Uterus (tissue), 4 donors: ENCODE data around the gene ARFGEF3. TPM values are rescaled to one million over a fixed set of nuclear protein-coding genes. Genes with fewer than 3 reads are reported as not detected.

Source experiments
- DNase-seq, 2 donors: peaks; one replicate each; pipeline ENCODE4 v3.0.0-alpha.2; 2019 to 2020
- H3K27ac ChIP-seq, 2 donors: fragments of 200-600 bp; sonication (generic); 1 replicate in 1 of 2; 2 replicates in 1 of 2; pipeline ENCODE4 v1.5.1; 2016 to 2018
- H3K27me3 ChIP-seq, 2 donors: fragments of 200-600 bp; sonication (generic); one replicate each; pipeline ENCODE4 v1.5.1; 2018 to 2019; ENCODE audit warnings: control low read depth in 1 of 2
- H3K36me3 ChIP-seq, 2 donors: fragments of 200-600 bp; sonication (generic); one replicate each; pipeline ENCODE4 v1.5.1; 2019; ENCODE audit warnings: control low read depth in 1 of 2
- H3K4me1 ChIP-seq, 2 donors: fragments of 200-600 bp; sonication (generic); one replicate each; pipeline ENCODE4 v1.5.1; 2018 to 2019; ENCODE audit warnings: control low read depth in 1 of 2
- H3K4me3 ChIP-seq, 2 donors: fragments of 200-600 bp; sonication (generic); 1 replicate in 1 of 2; 2 replicates in 1 of 2; pipeline ENCODE4 v1.5.1; 2018 to 2019; ENCODE audit warnings: mild to moderate bottlenecking in 1 of 2
- H3K9me3 ChIP-seq, 2 donors: fragments of 200-600 bp; sonication (generic); one replicate each; pipeline ENCODE4 v1.5.1; 2019; ENCODE audit warnings: control low read depth in 1 of 2
- CTCF ChIP-seq, 4 experiments: fragments of 200-600 bp in 2 of 4; fragments of 450-650 bp in 2 of 4; sonication (generic) in 2 of 4; IDR thresholded peaks; one replicate each; pipeline ENCODE4 v1.5.1; 2016 to 2019; ENCODE audit warnings: antibody characterized with exemption in 4 of 4, mild to moderate bottlenecking in 2 of 4, moderate library complexity in 1 of 4
- POLR2A ChIP-seq, 2 donors: fragments of 450-650 bp; IDR thresholded peaks; one replicate each; pipeline ENCODE4 v1.6.1; 2016; ENCODE audit warnings: antibody characterized with exemption in 2 of 2, mild to moderate bottlenecking in 1 of 2, moderate library complexity in 1 of 2
- intact Hi-C: fragments of 100-400 bp; cut with DNase I; formaldehyde crosslinking; loops from one replicate; pipeline ENCODE4 v1.15.1; 2023; ENCODE audit warnings: low total_unique reads
- total RNA-seq, 4 donors: library from RNA; depleted of rRNA in 3 of 4; stranded (reverse); fragments of >200 nt in 3 of 4; gene quantifications; one replicate each; pipeline versions ENCODE4 v1.1.0 to v1.2.4, GENCODE V29; 2014 to 2023
- donor health status: DM: yes; HTN: yes; CAD: no.

The ARFGEF3 gene
- total RNA-seq, 4 donors from 2014 or later, result 0.88 to 5.8 (median 2.4) TPM

GRCh38 chr6:138321934-138322333, 160.2 kb downstream of the ARFGEF3 start:
- H3K27me3 ChIP-seq, result no peaks in the 10 kb centered on the region
- no peaks in the 10 kb centered on the region for H3K9me3 ChIP-seq
- TF ChIP-seq POLR2A (IDR thresholded peaks at IDR 0.05), result no peak
- TF ChIP-seq CTCF (IDR thresholded peaks at IDR 0.05), result no peak
- no peak overlapping the region for H3K27ac ChIP-seq
- H3K4me3 ChIP-seq, result no peak overlapping the region
- intact Hi-C loops, result no loop called here
- H3K4me1 ChIP-seq, result no peaks in the 10 kb centered on the region
- H3K36me3 ChIP-seq, result no peaks in the 10 kb centered on the region
- no peak for DNase-seq

- H3K9me3 ChIP-seq, result no peaks in the 10 kb centered on the region
- no peaks in the 10 kb centered on the region for H3K27me3 ChIP-seq
- TF ChIP-seq CTCF (IDR thresholded peaks at IDR 0.05), result no peak
- TF ChIP-seq POLR2A (IDR thresholded peaks at IDR 0.05), result no peak
- no peaks in the 10 kb centered on the region for H3K4me1 ChIP-seq
- no peak for DNase-seq
- no peaks in the 10 kb centered on the region for H3K36me3 ChIP-seq
- no peak overlapping the region for H3K4me3 ChIP-seq
- intact Hi-C loops, result no loop called here
- no peak overlapping the region for H3K27ac ChIP-seq
These were observed 162.1 kb downstream of the ARFGEF3 start for GRCh38 chr6:138323821-138324220.

- no peak for DNase-seq
- H3K36me3 ChIP-seq, result no peaks in the 10 kb centered on the region
- no peak overlapping the region for H3K4me3 ChIP-seq
- TF ChIP-seq POLR2A (IDR thresholded peaks at IDR 0.05), result no peak
- TF ChIP-seq CTCF (IDR thresholded peaks at IDR 0.05), result no peak
- intact Hi-C loops, result no loop called here
- no peaks in the 10 kb centered on the region for H3K27me3 ChIP-seq
- H3K27ac ChIP-seq, result no peak overlapping the region
- H3K9me3 ChIP-seq, result no peaks in the 10 kb centered on the region
- H3K4me1 ChIP-seq, result no peaks in the 10 kb centered on the region
These were observed 166.5 kb downstream of the ARFGEF3 start for GRCh38 chr6:138328210-138328609.

- no peak overlapping the region for H3K4me3 ChIP-seq
- no peaks in the 10 kb centered on the region for H3K9me3 ChIP-seq
- intact Hi-C loops, result no loop called here
- H3K4me1 ChIP-seq, result no peaks in the 10 kb centered on the region
- TF ChIP-seq CTCF (IDR thresholded peaks at IDR 0.05) (no peak), POLR2A (IDR thresholded peaks at IDR 0.05) (no peak)
- no peaks in the 10 kb centered on the region for H3K27me3 ChIP-seq
- DNase-seq, result no peak
- H3K36me3 ChIP-seq, result no peaks in the 10 kb centered on the region
- no peak overlapping the region for H3K27ac ChIP-seq
These were observed 169.0 kb downstream of the ARFGEF3 start for GRCh38 chr6:138330763-138331162.

GRCh38 chr6:138331444-138331843, 169.7 kb downstream of the ARFGEF3 start:
- H3K4me3 ChIP-seq, result no peak overlapping the region
- no peaks in the 10 kb centered on the region for H3K9me3 ChIP-seq
- TF ChIP-seq CTCF (IDR thresholded peaks at IDR 0.05) (no peak), POLR2A (IDR thresholded peaks at IDR 0.05) (no peak)
- H3K4me1 ChIP-seq, result no peaks in the 10 kb centered on the region
- no peak for DNase-seq
- H3K27me3 ChIP-seq, result no peaks in the 10 kb centered on the region
- no peak overlapping the region for H3K27ac ChIP-seq
- intact Hi-C loops, result no loop called here
- H3K36me3 ChIP-seq, result no peaks in the 10 kb centered on the region
